WTC11 (cell line): ENCODE results near the gene TTC21A.

Source experiments
- CBFB ChIP-seq: sonication (generic); formaldehyde crosslinking; IDR thresholded peaks from 2 replicates; pipeline ENCODE4 v1.8.1; 2022; ENCODE audit warnings: mild to moderate bottlenecking, low read depth, missing genetic modification reagents
- CREM ChIP-seq: sonication (generic); formaldehyde crosslinking; IDR thresholded peaks from 2 replicates; pipeline ENCODE4 v1.8.1; 2022; ENCODE audit warnings: mild to moderate bottlenecking, missing genetic modification reagents, moderate library complexity
- GABPB1 ChIP-seq: sonication (generic); formaldehyde crosslinking; IDR thresholded peaks from 2 replicates; pipeline ENCODE4 v1.8.1; 2023; ENCODE audit warnings: mild to moderate bottlenecking, missing genetic modification reagents
- HMGXB4 ChIP-seq: sonication (generic); formaldehyde crosslinking; IDR thresholded peaks from 2 replicates; pipeline ENCODE4 v1.8.1; 2023; ENCODE audit warnings: mild to moderate bottlenecking, moderate library complexity, missing genetic modification reagents
- NR1H2 ChIP-seq: sonication (generic); formaldehyde crosslinking; IDR thresholded peaks from 2 replicates; pipeline ENCODE4 v1.9.0; 2021; ENCODE audit warnings: mild to moderate bottlenecking, moderate library complexity, missing genetic modification reagents
- SP1 ChIP-seq: sonication (generic); formaldehyde crosslinking; conservative IDR thresholded peaks from 2 replicates; pipeline ENCODE4 v1.8.1; 2022; ENCODE audit warnings: missing genetic modification reagents
- TCF7 ChIP-seq: sonication (generic); formaldehyde crosslinking; IDR thresholded peaks from 2 replicates; pipeline ENCODE4 v1.8.0; 2022; ENCODE audit warnings: mild to moderate bottlenecking, low read depth, missing genetic modification reagents, moderate library complexity
- TEAD4 ChIP-seq: sonication (generic); formaldehyde crosslinking; IDR thresholded peaks from 2 replicates; pipeline ENCODE4 v1.8.0; 2022; ENCODE audit warnings: mild to moderate bottlenecking, missing genetic modification reagents
- ZNF423 ChIP-seq: fragments of 250-450 bp; sonication (Bioruptor Pico); IDR thresholded peaks from 2 replicates; pipeline ENCODE4 v2.1.2; 2022; ENCODE audit warnings: mild to moderate bottlenecking, moderate library complexity
- TF ChIP-seq, protein P1 (sequence below): fragments of 200-600 bp; IDR thresholded peaks from 2 replicates; pipeline ENCODE4 v1.8.0; 2022; ENCODE audit warnings: antibody characterized with exemption

DNA sequence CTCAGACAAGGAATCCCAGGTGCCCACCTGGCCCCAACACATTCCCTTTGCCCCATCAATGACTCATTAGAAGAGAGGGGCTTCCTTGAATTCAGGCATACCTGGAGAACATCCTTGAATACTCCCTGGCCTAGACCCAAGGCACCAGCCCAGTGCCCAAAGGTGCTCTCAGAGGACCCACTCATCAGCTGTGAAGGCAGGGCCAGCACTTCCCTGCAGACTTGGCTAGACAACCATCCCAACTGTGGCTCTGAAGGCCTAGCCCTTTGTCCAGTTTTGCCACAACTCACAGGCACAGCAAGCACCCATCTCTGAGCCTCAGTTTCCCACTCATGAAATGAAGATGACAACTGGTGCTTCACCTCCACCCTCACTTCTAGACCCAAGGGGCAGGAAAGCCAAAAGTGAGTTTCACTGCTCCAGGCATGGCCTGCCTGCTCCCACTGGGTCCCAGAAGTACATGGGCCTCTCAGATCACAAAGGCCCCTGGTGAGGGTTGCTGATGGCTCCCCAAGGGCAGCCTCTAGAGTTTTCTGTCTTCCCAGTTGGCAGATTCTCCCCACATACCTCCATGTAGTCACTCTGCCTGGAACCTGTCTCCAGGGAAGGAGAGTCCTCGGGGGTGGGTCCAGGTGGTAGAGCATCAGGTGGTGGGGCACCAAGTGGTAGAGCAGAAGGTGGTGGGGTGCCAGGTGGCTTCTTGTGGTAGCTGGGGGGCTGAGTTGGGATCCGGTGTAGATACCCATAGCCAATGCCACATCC lies 7.6 kb upstream of the TTC21A start:
- TF ChIP-seq CREM (CRISPR knock-in tag) (no peak), ZNF423 (CRISPR knock-in tag) (no peak), HMGXB4 (CRISPR knock-in tag) (no peak), TCF7 (no peak), TEAD4 (no peak), SP1 (CRISPR knock-in tag) (no peak), GABPB1 (CRISPR knock-in tag) (no peak), NR1H2 (CRISPR knock-in tag) (no peak), CBFB (no peak)
- TF ChIP-seq, protein P1, sequence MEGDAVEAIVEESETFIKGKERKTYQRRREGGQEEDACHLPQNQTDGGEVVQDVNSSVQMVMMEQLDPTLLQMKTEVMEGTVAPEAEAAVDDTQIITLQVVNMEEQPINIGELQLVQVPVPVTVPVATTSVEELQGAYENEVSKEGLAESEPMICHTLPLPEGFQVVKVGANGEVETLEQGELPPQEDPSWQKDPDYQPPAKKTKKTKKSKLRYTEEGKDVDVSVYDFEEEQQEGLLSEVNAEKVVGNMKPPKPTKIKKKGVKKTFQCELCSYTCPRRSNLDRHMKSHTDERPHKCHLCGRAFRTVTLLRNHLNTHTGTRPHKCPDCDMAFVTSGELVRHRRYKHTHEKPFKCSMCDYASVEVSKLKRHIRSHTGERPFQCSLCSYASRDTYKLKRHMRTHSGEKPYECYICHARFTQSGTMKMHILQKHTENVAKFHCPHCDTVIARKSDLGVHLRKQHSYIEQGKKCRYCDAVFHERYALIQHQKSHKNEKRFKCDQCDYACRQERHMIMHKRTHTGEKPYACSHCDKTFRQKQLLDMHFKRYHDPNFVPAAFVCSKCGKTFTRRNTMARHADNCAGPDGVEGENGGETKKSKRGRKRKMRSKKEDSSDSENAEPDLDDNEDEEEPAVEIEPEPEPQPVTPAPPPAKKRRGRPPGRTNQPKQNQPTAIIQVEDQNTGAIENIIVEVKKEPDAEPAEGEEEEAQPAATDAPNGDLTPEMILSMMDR: no peak
